Activated CD4-positive, alpha-beta T cell treated with anti-CD3 and anti-CD28 coated beads for 1 hour (primary cell): ENCODE results near the gene MEN1.
"Not testable (repeated sequence)": the region's sequence is repeated elsewhere in the genome, so short reads cannot be mapped to it uniquely, and the experiment has no call there.

Experiments
- DNase-seq: peaks from one replicate; pipeline ENCODE4 v3.0.0-alpha.2; 2020

Gene MEN1

GRCh38 chr11:64810271-64810890 is at the start of gene MEN1:
Gene MEN1, minus strand, starts transcription at chr11:64810551. Its CDS starts 442 bp downstream, at chr11:64810109.
- peak; percentile 51 for DNase-seq

GRCh38 chr11:64859542-64860414 is 49.4 kb upstream of the MEN1 start:
- DNase-seq, result no peak

GRCh38 chr11:64858467-64859263 is 48.3 kb upstream of the MEN1 start:
- DNase-seq, result peak; percentile 35

- no peak for DNase-seq
Measured at GRCh38 chr11:64857485-64857884, 47.1 kb upstream of the MEN1 start.

GRCh38 chr11:64856382-64857227 is 46.3 kb upstream of the MEN1 start:
- no peak for DNase-seq

- no peak for DNase-seq
Measured at GRCh38 chr11:64855596-64856304, 45.4 kb upstream of the MEN1 start.

- peak; percentile 37 for DNase-seq
Measured at GRCh38 chr11:64854534-64855502, 44.5 kb upstream of the MEN1 start.

GRCh38 chr11:64854157-64854533 is 43.8 kb upstream of the MEN1 start:
- no peak for DNase-seq

- DNase-seq, result no peak
Measured at GRCh38 chr11:64853709-64854108, 43.4 kb upstream of the MEN1 start.

GRCh38 chr11:64852804-64853509 is 42.6 kb upstream of the MEN1 start:
- DNase-seq, result no peak

GRCh38 chr11:64851831-64852351 is 41.5 kb upstream of the MEN1 start:
- no peak for DNase-seq

GRCh38 chr11:64850979-64851567 is 40.7 kb upstream of the MEN1 start:
- no peak for DNase-seq

GRCh38 chr11:64849598-64850356 is 39.4 kb upstream of the MEN1 start:
- DNase-seq, result no peak

- no peak for DNase-seq
Measured at GRCh38 chr11:64848826-64849597, 38.7 kb upstream of the MEN1 start.

GRCh38 chr11:64848214-64848825 is 38.0 kb upstream of the MEN1 start:
- no peak for DNase-seq

GRCh38 chr11:64846998-64847666 is 36.8 kb upstream of the MEN1 start:
- peak; percentile 87 for DNase-seq

- not testable (repeated sequence) for DNase-seq
Measured at GRCh38 chr11:64845776-64846129, 35.4 kb upstream of the MEN1 start.
